GM12801 (cell line): Measurements from ENCODE around the gene CNEP1R1.

Experiments used
- CTCF ChIP-seq: IDR thresholded peaks from one replicate; pipeline ENCODE4 v1.5.1; 2011; ENCODE audit warnings: control low read depth; ENCODE audit not compliant: insufficient read length; ENCODE audit errors: extremely low read depth

CNEP1R1 gene

GRCh38 chr16:50037662-50038220 lies 12.7 kb downstream of the CNEP1R1 start:
- no peak for TF ChIP-seq CTCF

DNA sequence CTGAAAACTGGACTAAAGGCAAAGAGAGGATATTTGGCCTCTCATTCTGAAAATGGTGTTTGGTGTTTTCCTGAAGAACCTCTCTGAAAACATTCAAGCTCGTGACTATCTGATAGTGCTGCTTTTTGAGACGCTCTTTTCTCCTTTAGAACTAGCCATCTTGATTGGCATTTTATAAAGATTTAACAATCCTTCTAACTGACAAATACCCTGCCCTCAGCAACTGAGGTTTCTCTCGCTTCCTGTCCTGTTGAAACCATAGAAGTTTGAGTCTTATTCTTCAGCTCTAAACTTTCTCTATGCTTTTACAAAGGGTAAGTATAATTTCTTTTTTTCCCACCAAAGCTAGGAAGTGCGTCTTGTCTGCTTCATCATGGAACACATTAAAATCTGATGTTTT lies 13.3 kb downstream of the CNEP1R1 start:
- TF ChIP-seq CTCF = no peak

DNA sequence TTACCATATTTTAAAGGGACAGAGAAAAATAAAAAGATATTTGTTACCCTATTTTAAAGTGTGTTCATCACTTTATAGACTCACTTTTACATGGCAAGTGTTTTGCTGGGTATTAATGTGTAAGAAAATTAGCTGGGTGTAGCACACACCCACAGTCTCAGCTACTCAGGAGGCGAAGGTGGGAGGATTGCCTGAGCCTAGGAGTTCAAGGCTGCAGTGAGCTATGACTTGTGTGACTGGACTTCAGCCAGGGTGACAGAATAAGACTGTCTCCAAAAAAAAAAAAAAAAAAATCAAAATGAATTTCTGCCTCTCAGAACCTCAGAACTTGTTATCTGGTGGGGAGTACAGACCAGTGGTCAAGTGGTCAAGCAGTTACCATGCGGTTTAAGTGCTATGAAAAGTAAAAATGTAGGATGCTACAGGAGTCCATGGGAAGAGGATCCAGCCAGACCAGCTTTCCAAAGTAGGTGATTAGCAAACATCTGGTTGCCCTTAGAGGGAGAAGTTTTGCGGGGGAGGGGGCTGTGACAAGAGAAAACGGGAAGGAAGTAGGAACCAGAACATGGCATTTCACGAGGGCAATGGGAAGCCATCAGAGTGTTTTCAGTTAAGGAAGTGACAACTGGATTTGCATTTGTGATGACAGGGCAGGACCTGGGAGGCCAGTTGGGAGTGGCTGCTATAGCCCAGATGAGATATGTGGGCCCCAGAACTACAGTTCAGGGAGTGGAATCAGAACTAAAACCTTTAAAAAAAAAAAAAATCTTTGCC lies 13.9 kb downstream of the CNEP1R1 start:
- TF ChIP-seq CTCF = no peak

- TF ChIP-seq CTCF = no peak
Measured at GRCh38 chr16:50040018-50040417, 15.0 kb downstream of the CNEP1R1 start.

GRCh38 chr16:50040710-50041109 lies 15.7 kb downstream of the CNEP1R1 start:
- no peak for TF ChIP-seq CTCF

DNA sequence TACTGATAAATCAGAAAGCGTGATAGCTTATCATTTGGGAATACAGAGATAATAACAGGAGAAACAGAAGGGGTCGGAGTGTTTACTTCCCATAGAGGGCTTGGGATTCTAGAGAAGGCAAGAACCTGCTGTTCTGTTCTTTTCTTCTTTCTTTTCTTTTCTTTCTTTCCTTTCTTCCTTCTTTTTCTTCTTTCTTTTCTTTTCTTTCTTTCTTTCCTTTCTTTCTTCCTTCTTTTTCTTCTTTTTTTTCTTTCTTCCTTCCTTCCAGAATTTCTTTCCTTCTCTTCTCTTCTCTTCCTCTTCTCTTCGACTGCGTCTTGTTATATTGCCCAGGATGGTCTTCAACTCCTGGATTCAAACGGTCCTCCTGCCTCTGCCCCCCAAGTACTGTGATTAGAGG lies 18.3 kb downstream of the CNEP1R1 start:
- no peak for TF ChIP-seq CTCF

GRCh38 chr16:50045412-50045811 lies 20.4 kb downstream of the CNEP1R1 start:
- TF ChIP-seq CTCF = no peak

- TF ChIP-seq CTCF = no peak
Measured at GRCh38 chr16:50046853-50047252, 21.8 kb downstream of the CNEP1R1 start.
